Stimulated activated CD4-positive, alpha-beta T cell treated with anti-CD3 and anti-CD28 coated beads, TNF-alpha, amount 100 ng/mL, for 48 hours (primary cell): Measurements from ENCODE around the gene CEP152.
"Not testable (repeated sequence)": the region's sequence is repeated elsewhere in the genome, so short reads cannot be mapped to it uniquely, and the experiment has no call there.

Experiments used
- DNase-seq, 3 donors: peaks; one replicate each; pipeline ENCODE4 v3.0.0-alpha.2; 2020; ENCODE audit warnings: low read depth in 3 of 3

The CEP152 gene, protein sequence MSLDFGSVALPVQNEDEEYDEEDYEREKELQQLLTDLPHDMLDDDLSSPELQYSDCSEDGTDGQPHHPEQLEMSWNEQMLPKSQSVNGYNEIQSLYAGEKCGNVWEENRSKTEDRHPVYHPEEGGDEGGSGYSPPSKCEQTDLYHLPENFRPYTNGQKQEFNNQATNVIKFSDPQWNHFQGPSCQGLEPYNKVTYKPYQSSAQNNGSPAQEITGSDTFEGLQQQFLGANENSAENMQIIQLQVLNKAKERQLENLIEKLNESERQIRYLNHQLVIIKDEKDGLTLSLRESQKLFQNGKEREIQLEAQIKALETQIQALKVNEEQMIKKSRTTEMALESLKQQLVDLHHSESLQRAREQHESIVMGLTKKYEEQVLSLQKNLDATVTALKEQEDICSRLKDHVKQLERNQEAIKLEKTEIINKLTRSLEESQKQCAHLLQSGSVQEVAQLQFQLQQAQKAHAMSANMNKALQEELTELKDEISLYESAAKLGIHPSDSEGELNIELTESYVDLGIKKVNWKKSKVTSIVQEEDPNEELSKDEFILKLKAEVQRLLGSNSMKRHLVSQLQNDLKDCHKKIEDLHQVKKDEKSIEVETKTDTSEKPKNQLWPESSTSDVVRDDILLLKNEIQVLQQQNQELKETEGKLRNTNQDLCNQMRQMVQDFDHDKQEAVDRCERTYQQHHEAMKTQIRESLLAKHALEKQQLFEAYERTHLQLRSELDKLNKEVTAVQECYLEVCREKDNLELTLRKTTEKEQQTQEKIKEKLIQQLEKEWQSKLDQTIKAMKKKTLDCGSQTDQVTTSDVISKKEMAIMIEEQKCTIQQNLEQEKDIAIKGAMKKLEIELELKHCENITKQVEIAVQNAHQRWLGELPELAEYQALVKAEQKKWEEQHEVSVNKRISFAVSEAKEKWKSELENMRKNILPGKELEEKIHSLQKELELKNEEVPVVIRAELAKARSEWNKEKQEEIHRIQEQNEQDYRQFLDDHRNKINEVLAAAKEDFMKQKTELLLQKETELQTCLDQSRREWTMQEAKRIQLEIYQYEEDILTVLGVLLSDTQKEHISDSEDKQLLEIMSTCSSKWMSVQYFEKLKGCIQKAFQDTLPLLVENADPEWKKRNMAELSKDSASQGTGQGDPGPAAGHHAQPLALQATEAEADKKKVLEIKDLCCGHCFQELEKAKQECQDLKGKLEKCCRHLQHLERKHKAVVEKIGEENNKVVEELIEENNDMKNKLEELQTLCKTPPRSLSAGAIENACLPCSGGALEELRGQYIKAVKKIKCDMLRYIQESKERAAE (N-terminal part only)

DNA sequence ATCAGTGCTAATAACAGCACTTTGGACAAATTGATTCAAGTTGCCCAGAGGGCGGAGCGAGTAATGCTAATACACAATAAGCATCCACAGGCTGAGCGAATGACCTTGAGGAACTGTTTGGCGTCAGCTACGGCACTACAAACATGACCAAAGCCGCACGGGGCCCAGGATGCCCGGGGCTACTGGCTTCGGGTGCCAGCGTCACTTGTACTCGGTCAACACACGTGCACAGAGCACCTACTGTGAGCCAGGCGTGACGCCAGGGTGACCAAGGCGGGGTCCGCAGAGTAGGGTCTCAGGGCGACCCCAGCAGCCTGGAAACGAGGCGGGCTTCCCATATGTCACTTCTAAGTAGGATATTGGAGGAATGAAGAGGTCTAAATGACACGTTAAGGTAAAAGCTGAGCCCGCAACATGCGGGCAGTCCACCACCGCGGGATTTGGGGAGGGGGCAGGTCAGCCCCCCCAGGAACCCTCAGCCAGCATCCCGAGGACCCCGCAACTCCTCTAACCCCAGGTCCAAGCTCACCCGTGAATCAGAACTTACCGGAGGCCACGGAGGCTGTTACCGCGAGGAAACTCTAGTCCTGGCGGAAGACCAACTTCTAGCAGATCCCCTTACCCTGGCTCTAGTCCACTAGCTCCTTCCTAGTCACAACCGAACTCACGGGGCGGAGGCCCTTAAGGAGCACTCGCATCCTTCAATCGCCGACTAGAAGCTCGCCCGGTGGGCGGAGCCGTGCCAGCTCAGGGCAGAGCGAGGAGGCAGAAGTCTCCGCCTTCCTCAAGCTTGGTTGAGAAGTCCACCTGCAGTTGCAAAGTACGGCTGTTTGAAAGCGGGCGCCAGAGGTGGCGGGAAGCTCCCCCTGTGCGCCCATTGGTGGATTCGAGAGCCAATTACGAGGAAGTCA lies at the start of gene CEP152:
CEP152 (minus strand) TSS at position 656 of the 911 bp plus-strand sequence. CDS start 5,420 bp downstream, outside the sequence.
- peak; percentile 94 to 97 (median 97) for DNase-seq

- DNase-seq, result no peak
Observed at GRCh38 chr15:48859426-48859825, 48.6 kb upstream of the CEP152 start.

DNA sequence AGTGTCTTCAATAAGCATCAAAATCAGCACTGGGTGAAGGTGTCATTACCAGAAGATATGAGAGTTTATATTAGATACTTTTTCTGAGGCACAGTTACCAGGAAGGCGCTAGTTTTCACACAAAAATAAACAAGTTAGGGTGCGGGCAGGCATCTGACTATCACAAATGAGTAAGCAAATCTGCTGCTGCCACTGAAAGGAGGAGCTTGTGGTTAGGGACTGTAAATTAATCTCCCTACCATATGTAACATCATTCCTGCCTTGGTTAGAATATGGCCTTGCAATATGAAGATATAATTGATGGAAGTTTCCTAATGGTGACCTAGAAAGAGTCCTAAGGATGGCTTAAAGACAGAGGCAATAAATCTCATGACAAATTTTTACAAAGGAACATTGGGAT lies 47.5 kb upstream of the CEP152 start:
- DNase-seq, result no peak

DNA sequence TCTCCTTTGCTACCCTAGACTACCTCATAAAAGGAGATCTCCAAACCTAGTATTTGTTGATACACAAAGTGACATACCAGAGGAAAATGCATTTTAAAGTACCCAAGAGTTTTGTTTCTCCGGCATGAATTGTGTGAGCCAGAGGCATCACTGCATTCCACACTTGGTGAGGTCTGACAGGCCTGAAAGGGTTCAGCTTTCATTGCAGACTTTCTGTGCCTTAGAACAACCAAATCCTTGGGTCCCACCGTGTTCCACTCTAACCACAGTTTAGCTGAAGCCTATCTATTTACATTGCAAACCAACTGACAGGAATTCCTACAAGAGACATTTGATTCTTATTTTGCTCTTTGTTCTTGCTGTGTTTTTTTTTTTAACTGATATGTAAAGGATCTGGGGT lies 46.1 kb upstream of the CEP152 start:
- DNase-seq, result no peak

GRCh38 chr15:48855501-48856440 lies 44.9 kb upstream of the CEP152 start:
- no peak for DNase-seq

DNA sequence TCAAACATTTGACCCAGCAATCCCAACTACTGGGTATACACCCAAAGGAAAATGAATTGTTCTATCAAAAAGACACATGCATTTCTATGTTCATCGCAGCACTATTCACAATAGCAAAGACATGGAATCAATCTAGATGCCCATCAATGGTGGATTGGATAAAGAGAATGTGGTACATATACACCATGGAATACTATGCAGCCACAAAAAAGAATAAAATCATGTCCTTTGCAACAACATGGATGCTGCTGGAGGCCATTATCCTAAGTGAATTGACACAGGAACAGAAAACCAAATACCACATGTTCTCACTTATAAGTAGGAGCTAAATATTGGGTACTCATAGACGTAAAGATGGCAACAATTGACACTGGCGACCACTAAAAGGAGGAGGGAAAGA lies 43.6 kb upstream of the CEP152 start:
- DNase-seq, result not testable (repeated sequence)

GRCh38 chr15:48851956-48852355 lies 41.1 kb upstream of the CEP152 start:
- no peak for DNase-seq

GRCh38 chr15:48850648-48851047 lies 39.8 kb upstream of the CEP152 start:
- DNase-seq, result no peak

DNA sequence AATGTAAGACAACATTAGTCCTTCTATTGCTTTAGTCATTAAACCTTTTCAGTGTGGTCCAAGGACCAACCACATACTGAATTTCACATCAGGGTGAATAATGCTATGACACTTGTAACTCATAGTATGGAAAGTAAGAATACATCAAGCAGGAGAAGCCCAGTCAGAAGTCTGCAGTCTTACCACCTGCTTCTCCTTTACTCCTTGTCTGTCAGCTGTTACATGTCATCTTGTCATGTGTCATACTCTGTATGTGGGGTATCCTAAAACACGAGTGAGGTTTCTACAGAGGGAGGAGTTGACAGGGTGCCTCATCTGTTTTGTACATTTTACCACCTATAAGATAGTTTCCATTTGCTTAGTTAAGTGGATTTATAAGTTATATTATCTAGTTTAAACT lies 34.3 kb upstream of the CEP152 start:
- no peak for DNase-seq

- no peak for DNase-seq
Observed at GRCh38 chr15:48842501-48842900, 31.6 kb upstream of the CEP152 start.

GRCh38 chr15:48834756-48835155 lies 23.9 kb upstream of the CEP152 start:
- DNase-seq, result no peak

DNA sequence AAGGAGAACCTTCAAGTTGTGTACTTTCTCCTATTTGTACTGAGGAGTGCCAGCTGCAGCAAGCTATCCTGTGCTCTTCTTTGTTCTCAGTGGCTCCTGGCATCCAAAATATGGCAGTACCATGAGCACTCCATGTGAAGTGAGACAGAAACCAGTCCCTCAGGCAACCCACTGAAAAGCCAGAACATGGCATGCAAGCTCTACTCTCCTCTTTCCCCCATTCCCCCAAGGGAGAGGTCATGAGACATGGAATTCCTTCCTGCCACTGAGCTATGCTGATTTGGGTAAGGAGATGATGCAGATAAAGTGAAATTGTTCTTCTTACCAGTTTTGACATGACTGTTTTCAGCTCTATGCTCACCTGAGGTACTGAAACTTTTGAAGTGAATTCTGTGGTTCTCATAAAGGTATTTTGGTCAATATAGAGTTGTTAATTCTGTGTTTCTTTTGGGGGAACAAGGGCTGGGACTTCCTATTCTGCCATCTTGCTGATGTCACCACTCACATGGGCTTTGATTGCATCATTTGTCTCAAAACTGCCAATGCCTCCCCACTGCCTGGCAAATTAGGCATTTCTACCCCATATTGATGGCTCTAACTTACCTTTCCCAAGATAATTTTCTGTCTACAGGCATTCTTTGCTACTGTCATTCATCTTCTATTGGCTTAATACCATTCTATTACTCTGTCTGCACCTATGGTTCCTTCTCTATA lies 22.8 kb upstream of the CEP152 start:
- DNase-seq, result no peak

GRCh38 chr15:48832648-48833047 lies 21.8 kb upstream of the CEP152 start:
- no peak for DNase-seq

DNA sequence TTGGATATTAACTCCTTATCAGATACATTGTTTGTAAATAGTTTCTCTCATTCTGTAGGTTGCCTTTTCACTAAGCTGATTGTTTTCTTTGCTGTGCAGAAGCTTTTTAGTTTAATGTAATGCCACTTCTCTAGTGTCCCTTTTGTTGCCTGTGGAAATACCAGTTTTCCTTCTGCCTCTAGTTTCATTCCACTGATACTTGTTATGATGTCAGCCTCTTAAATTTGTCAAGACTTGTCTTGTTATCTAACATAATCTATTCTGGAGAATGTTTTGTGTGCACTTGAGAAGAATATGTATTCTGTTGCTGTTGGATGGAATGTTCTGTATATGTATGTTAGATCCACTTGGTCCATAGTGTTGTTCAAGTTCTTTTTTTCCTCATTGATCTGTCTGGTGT lies 18.0 kb upstream of the CEP152 start:
- no peak for DNase-seq

DNA sequence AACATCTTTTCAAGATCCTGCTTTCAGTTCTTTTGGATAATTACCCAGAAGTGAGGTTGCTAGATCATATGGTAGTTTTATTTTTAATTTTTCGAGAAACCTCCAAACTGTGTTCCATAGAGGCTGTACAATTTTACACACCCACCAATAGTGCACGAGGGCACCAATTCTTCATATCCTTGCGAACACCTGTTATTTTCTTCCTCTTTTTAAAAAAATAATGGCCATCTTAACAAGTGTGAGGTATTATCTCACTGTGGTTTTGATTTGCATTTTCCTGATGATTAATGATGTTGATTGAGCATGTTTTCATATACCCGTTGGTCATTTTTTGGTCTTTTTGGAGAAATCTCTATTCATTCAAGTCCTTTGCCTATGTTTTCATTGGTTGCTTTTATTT lies 17.6 kb upstream of the CEP152 start:
- no peak for DNase-seq

GRCh38 chr15:48825075-48825474 lies 14.2 kb upstream of the CEP152 start:
- DNase-seq, result no peak

DNA sequence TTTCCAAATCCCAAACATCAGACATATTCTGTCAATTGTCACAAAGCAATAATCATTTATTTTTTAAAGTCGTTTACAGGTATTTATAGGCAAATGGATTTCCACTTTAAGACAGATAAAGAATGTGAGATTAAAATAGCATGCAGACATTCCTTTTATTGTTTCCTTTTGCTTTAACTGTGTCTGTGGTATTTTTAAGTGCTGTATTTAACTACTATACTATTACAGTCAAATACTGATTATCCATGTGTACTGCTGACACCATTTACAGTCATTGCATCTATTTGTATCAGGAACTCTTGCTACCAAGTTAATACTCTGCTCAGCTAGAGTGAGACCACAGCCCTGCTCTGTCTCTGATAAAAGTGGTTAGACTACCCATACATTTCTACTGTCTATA lies 12.8 kb upstream of the CEP152 start:
- no peak for DNase-seq

- no peak for DNase-seq
Observed at GRCh38 chr15:48823237-48823636, 12.4 kb upstream of the CEP152 start.

- no peak for DNase-seq
Observed at GRCh38 chr15:48814286-48814685, 3.4 kb upstream of the CEP152 start.
